Measurements from ENCODE around the gene SLC47A1. TPM values are rescaled to one million over a fixed set of nuclear protein-coding genes. Genes with fewer than 3 reads are reported as not detected.

The SLC47A1 gene
- polyA plus RNA-seq, 2 of the 4 experiments (the other 2 are of a cell fraction): 21.1 to 24.6 TPM

DNA sequence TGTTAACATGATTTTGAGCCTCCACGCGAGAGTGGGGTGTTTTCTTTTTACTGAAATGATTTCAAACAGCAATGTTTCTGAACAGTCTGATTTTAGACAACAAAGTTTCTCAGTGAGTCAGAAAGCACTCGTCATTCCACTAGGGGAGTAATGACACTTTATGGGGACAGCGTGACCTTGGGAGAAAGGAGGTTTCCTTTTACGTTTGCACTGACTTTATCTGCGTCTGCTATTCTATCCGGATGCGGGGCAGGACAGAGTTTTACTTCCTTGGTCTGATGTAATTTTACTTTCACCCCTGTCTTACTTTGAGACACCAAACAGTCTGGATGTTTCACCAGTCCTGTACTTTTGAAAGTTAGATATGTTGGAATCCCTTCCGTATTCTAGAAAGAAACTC is 20.7 kb downstream of the SLC47A1 start:
- Histone ChIP-seq H3K9me3 (no peaks in the 10 kb centered on the region), H3K27ac (no peak overlapping the region), H3K4me3 (no peak overlapping the region), H3K4me1 (no peaks in the 10 kb centered on the region), H3K4me2 (no peak overlapping the region)
- CTCF ChIA-PET: no interaction called here
- FAIRE-seq: no peak
- no peak for DNase-seq (ENCODE audit: low read depth in 1 of 2, low spot score in 1 of 2)
- TF ChIP-seq CBX2 (IDR thresholded peaks at IDR 0.05; ENCODE audit: borderline replicate concordance, low read depth): no peak
- no peak for TF ChIP-seq MAFK (IDR thresholded peaks at IDR 0.05; ENCODE audit: partially characterized antibody)
- no peak for TF ChIP-seq HOXB13 (CRISPR knock-in tag; IDR thresholded peaks at IDR 0.05; ENCODE audit: low read depth)
- TF ChIP-seq, protein P1, sequence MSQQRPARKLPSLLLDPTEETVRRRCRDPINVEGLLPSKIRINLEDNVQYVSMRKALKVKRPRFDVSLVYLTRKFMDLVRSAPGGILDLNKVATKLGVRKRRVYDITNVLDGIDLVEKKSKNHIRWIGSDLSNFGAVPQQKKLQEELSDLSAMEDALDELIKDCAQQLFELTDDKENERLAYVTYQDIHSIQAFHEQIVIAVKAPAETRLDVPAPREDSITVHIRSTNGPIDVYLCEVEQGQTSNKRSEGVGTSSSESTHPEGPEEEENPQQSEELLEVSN (IDR thresholded peaks at IDR 0.05; ENCODE audit: borderline replicate concordance, low read depth): no peak
- TF ChIP-seq JUN (IDR thresholded peaks at IDR 0.05): no peak
- no peak for TF ChIP-seq KDM5A (IDR thresholded peaks at IDR 0.05)
- TF ChIP-seq, protein P2, sequence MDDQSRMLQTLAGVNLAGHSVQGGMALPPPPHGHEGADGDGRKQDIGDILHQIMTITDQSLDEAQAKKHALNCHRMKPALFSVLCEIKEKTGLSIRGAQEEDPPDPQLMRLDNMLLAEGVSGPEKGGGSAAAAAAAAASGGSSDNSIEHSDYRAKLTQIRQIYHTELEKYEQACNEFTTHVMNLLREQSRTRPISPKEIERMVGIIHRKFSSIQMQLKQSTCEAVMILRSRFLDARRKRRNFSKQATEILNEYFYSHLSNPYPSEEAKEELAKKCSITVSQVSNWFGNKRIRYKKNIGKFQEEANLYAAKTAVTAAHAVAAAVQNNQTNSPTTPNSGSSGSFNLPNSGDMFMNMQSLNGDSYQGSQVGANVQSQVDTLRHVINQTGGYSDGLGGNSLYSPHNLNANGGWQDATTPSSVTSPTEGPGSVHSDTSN (IDR thresholded peaks at IDR 0.05): no peak
- TF ChIP-seq, protein P3, sequence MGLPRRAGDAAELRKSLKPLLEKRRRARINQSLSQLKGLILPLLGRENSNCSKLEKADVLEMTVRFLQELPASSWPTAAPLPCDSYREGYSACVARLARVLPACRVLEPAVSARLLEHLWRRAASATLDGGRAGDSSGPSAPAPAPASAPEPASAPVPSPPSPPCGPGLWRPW (IDR thresholded peaks at IDR 0.05): no peak
- TF ChIP-seq RFX5 (IDR thresholded peaks at IDR 0.05): no peak
- no peak for TF ChIP-seq HDAC2 (IDR thresholded peaks at IDR 0.05)
- TF ChIP-seq, protein P4, sequence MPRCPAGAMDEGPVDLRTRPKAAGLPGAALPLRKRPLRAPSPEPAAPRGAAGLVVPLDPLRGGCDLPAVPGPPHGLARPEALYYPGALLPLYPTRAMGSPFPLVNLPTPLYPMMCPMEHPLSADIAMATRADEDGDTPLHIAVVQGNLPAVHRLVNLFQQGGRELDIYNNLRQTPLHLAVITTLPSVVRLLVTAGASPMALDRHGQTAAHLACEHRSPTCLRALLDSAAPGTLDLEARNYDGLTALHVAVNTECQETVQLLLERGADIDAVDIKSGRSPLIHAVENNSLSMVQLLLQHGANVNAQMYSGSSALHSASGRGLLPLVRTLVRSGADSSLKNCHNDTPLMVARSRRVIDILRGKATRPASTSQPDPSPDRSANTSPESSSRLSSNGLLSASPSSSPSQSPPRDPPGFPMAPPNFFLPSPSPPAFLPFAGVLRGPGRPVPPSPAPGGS (IDR thresholded peaks at IDR 0.05): no peak
- TF ChIP-seq GATA3 (IDR thresholded peaks at IDR 0.05; ENCODE audit: borderline replicate concordance): no peak
- POLR2A ChIA-PET: no interaction called here
- no peak for ATAC-seq
- 90% methylated on average over 9 of the region's 9 CpGs for WGBS (ENCODE audit: missing lambda C conversion rate)

DNA sequence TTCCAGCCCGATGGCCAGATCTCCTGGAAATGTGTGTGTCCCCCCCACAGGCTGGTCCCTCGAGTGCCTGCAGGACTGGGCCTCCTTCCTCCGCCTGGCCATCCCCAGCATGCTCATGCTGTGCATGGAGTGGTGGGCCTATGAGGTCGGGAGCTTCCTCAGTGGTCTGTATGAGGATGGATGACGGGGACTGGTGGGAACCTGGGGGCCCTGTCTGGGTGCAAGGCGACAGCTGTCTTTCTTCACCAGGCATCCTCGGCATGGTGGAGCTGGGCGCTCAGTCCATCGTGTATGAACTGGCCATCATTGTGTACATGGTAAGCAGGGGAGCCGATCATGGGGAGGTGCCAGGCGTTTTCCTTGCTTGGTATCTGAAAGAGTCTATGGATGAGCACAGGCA is 22.1 kb downstream of the SLC47A1 start:
- no peak for DNase-seq (ENCODE audit: low read depth in 1 of 2, low spot score in 1 of 2)
- H3K4me3 ChIP-seq: no peak overlapping the region
- ChIA-PET CTCF (interaction anchor here (0.5 to 1.5 kb wide), 3 partner anchors 29 to 211 kb away, joined by 3 to 7 read pairs (median 3); no protein-coding TSS in a partner anchor), POLR2A (no interaction called here)
- no peak overlapping the region for H3K27ac ChIP-seq
- TF ChIP-seq CBX8 (IDR thresholded peaks at IDR 0.05) (no peak), EHMT2 (IDR thresholded peaks at IDR 0.05; ENCODE audit: low read depth) (no peak), RAD21 (conservative IDR thresholded peaks at IDR 0.05 in 1 of 2, IDR thresholded peaks at IDR 0.05 in 1 of 2) (no peak), ZC3H11A (IDR thresholded peaks at IDR 0.05) (no peak), ESRRA (IDR thresholded peaks at IDR 0.05; ENCODE audit: borderline replicate concordance, low read length) (no peak), GATA3 (IDR thresholded peaks at IDR 0.05; ENCODE audit: borderline replicate concordance) (no peak)
- TF ChIP-seq, protein P5, sequence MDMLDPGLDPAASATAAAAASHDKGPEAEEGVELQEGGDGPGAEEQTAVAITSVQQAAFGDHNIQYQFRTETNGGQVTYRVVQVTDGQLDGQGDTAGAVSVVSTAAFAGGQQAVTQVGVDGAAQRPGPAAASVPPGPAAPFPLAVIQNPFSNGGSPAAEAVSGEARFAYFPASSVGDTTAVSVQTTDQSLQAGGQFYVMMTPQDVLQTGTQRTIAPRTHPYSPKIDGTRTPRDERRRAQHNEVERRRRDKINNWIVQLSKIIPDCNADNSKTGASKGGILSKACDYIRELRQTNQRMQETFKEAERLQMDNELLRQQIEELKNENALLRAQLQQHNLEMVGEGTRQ (IDR thresholded peaks at IDR 0.05): no peak
- TF ChIP-seq, protein P2 (IDR thresholded peaks at IDR 0.05): no peak
- TF ChIP-seq, protein P6, sequence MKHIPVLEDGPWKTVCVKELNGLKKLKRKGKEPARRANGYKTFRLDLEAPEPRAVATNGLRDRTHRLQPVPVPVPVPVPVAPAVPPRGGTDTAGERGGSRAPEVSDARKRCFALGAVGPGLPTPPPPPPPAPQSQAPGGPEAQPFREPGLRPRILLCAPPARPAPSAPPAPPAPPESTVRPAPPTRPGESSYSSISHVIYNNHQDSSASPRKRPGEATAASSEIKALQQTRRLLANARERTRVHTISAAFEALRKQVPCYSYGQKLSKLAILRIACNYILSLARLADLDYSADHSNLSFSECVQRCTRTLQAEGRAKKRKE (CRISPR knock-in tag; IDR thresholded peaks at IDR 0.05; ENCODE audit: low read depth): no peak
- TF ChIP-seq, protein P7, sequence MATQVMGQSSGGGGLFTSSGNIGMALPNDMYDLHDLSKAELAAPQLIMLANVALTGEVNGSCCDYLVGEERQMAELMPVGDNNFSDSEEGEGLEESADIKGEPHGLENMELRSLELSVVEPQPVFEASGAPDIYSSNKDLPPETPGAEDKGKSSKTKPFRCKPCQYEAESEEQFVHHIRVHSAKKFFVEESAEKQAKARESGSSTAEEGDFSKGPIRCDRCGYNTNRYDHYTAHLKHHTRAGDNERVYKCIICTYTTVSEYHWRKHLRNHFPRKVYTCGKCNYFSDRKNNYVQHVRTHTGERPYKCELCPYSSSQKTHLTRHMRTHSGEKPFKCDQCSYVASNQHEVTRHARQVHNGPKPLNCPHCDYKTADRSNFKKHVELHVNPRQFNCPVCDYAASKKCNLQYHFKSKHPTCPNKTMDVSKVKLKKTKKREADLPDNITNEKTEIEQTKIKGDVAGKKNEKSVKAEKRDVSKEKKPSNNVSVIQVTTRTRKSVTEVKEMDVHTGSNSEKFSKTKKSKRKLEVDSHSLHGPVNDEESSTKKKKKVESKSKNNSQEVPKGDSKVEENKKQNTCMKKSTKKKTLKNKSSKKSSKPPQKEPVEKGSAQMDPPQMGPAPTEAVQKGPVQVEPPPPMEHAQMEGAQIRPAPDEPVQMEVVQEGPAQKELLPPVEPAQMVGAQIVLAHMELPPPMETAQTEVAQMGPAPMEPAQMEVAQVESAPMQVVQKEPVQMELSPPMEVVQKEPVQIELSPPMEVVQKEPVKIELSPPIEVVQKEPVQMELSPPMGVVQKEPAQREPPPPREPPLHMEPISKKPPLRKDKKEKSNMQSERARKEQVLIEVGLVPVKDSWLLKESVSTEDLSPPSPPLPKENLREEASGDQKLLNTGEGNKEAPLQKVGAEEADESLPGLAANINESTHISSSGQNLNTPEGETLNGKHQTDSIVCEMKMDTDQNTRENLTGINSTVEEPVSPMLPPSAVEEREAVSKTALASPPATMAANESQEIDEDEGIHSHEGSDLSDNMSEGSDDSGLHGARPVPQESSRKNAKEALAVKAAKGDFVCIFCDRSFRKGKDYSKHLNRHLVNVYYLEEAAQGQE (IDR thresholded peaks at IDR 0.05): no peak
- TF ChIP-seq, protein P8, sequence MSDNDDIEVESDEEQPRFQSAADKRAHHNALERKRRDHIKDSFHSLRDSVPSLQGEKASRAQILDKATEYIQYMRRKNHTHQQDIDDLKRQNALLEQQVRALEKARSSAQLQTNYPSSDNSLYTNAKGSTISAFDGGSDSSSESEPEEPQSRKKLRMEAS (IDR thresholded peaks at IDR 0.05): no peak
- TF ChIP-seq, protein P9, sequence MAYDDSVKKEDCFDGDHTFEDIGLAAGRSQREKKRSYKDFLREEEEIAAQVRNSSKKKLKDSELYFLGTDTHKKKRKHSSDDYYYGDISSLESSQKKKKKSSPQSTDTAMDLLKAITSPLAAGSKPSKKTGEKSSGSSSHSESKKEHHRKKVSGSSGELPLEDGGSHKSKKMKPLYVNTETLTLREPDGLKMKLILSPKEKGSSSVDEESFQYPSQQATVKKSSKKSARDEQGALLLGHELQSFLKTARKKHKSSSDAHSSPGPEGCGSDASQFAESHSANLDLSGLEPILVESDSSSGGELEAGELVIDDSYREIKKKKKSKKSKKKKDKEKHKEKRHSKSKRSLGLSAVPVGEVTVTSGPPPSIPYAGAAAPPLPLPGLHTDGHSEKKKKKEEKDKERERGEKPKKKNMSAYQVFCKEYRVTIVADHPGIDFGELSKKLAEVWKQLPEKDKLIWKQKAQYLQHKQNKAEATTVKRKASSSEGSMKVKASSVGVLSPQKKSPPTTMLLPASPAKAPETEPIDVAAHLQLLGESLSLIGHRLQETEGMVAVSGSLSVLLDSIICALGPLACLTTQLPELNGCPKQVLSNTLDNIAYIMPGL (CRISPR knock-in tag; IDR thresholded peaks at IDR 0.05; ENCODE audit: borderline replicate concordance): no peak
- WGBS (ENCODE audit: missing lambda C conversion rate): 94% methylated on average over 11 of the region's 11 CpGs
- no peak overlapping the region for H3K4me2 ChIP-seq
- H3K9me3 ChIP-seq: no peaks in the 10 kb centered on the region
- FAIRE-seq: no peak
- no peak; a peak in 2 of 6 replicates for ATAC-seq
- H3K4me1 ChIP-seq: no peaks in the 10 kb centered on the region

Measured in A549 (cell line).